Transverse colon (tissue), 4 donors: ENCODE results near the gene CAPN5. TPM values are rescaled to one million over a fixed set of nuclear protein-coding genes. Genes with fewer than 3 reads are reported as not detected.

ENCODE experiments used
- DNase-seq: peaks from one replicate; pipeline ENCODE4 v3.0.0-alpha.2; 2019
- H3K27ac ChIP-seq, 4 donors: fragments of 200-600 bp; sonication (generic); 2 replicates each; pipeline ENCODE4 v1.5.1; 2016 to 2018; ENCODE audit warnings: inconsistent platforms in 4 of 4
- H3K27me3 ChIP-seq: fragments of 200-600 bp; sonication (generic); 2 replicates; pipeline ENCODE4 v1.5.1; 2017; ENCODE audit warnings: inconsistent platforms
- H3K36me3 ChIP-seq, 4 donors: fragments of 200-600 bp; sonication (generic); 2 replicates each; pipeline ENCODE4 v1.5.1; 2017 to 2019; ENCODE audit warnings: inconsistent platforms in 4 of 4
- H3K4me1 ChIP-seq, 4 donors: fragments of 200-600 bp; sonication (generic); 2 replicates each; pipeline ENCODE4 v1.5.1; 2017 to 2020; ENCODE audit warnings: inconsistent platforms in 4 of 4
- H3K4me3 ChIP-seq, 4 donors: fragments of 200-600 bp; sonication (generic); 1 replicate in 1 of 4; 2 replicates in 3 of 4; pipeline versions ENCODE4 v1.5.1 to v1.6.1; 2017 to 2019; ENCODE audit warnings: inconsistent platforms in 4 of 4
- H3K9me3 ChIP-seq, 2 donors: fragments of 200-600 bp; sonication (generic); 2 replicates each; pipeline ENCODE4 v1.5.1; 2017 to 2019; ENCODE audit warnings: inconsistent platforms in 2 of 2
- EP300 ChIP-seq: sonication (generic); formaldehyde crosslinking; IDR thresholded peaks from one replicate; pipeline ENCODE4 v1.6.1; 2017; ENCODE audit warnings: antibody characterized with exemption, low read depth
- POLR2A ChIP-seq: fragments of 450-650 bp; IDR thresholded peaks from one replicate; pipeline ENCODE4 v1.6.1; 2016; ENCODE audit warnings: antibody characterized with exemption, mild to moderate bottlenecking, moderate library complexity
- POLR2AphosphoS5 ChIP-seq, 3 donors: sonication (generic); formaldehyde crosslinking; IDR thresholded peaks; one replicate each; pipeline ENCODE4 v1.6.1; 2016; ENCODE audit warnings: antibody characterized with exemption in 3 of 3
- WGBS, 2 donors: methylation state at CpG; one replicate each; pipeline ENCODE4 v1.1.5; 2018; ENCODE audit warnings: low coverage in 1 of 2; 5-methylcytosine and 5-hydroxymethylcytosine counted together
- in situ Hi-C, 4 donors: fragments of 200-750 bp; cut with MboI; loops; one replicate each; pipeline versions ENCODE4 v1.15.0 to v1.15.1; 2017; ENCODE audit warnings: low sequenced_read_pairs in 3 of 4, low pct_ligation_motif_present in 1 of 4, low pct_unique_long_range_greater_than_20kb in 1 of 4
- intact Hi-C: fragments of 100-400 bp; cut with DNase I; formaldehyde crosslinking; loops from one replicate; pipeline ENCODE4 v1.15.1; 2023; ENCODE audit warnings: low total_unique reads
- total RNA-seq, 4 donors: library from RNA; depleted of rRNA; stranded (reverse); fragments of >200 nt; gene quantifications; one replicate each; pipeline ENCODE4 v1.1.0, GENCODE V29; 2016
- TF ChIP-seq, protein P1 (sequence below), 5 experiments: fragments of 200-600 bp in 3 of 5; fragments of 450-650 bp in 2 of 5; sonication (generic) in 3 of 5; IDR thresholded peaks; 1 replicate in 2 of 5; 2 replicates in 3 of 5; pipeline ENCODE4 v1.5.1; 2016 to 2017; ENCODE audit warnings: antibody characterized with exemption in 5 of 5, inconsistent platforms in 3 of 5, mild to moderate bottlenecking in 2 of 5, moderate library complexity in 1 of 5

Gene CAPN5
- total RNA-seq, 4 donors from 2014 or later, result 210 to 290 (median 214) TPM

- peaks cover 0 to 4% (median 0%) of the 10 kb centered on the region in 4 donors for H3K4me1 ChIP-seq
- H3K9me3 ChIP-seq, result no peaks in the 10 kb centered on the region
- H3K27ac ChIP-seq, result no peak overlapping the region
- TF ChIP-seq EP300, result no peak
- TF ChIP-seq POLR2AphosphoS5 (IDR thresholded peaks at IDR 0.05), result no peak
- TF ChIP-seq, protein P1, sequence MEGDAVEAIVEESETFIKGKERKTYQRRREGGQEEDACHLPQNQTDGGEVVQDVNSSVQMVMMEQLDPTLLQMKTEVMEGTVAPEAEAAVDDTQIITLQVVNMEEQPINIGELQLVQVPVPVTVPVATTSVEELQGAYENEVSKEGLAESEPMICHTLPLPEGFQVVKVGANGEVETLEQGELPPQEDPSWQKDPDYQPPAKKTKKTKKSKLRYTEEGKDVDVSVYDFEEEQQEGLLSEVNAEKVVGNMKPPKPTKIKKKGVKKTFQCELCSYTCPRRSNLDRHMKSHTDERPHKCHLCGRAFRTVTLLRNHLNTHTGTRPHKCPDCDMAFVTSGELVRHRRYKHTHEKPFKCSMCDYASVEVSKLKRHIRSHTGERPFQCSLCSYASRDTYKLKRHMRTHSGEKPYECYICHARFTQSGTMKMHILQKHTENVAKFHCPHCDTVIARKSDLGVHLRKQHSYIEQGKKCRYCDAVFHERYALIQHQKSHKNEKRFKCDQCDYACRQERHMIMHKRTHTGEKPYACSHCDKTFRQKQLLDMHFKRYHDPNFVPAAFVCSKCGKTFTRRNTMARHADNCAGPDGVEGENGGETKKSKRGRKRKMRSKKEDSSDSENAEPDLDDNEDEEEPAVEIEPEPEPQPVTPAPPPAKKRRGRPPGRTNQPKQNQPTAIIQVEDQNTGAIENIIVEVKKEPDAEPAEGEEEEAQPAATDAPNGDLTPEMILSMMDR (IDR thresholded peaks at IDR 0.05), result no peak
- TF ChIP-seq POLR2A, result no peak
- in situ Hi-C loops, result no loop called here
- H3K4me3 ChIP-seq, result no peak overlapping the region
- intact Hi-C loops, result no loop called here
- H3K27me3 ChIP-seq, result no peaks in the 10 kb centered on the region
- DNase-seq, result no peak
- peaks cover 0 to 29% (median 8%) of the 10 kb centered on the region in 4 donors for H3K36me3 ChIP-seq
- WGBS, 2 donors, result 80 to 81% methylated on average over 2 to 7 of the region's 7 CpGs
These were observed 50.7 kb downstream of the CAPN5 start for GRCh38 chr11:77117492-77117891.

GRCh38 chr11:77118086-77118485 lies 51.3 kb downstream of the CAPN5 start:
- Histone ChIP-seq H3K4me1 (peaks cover 0 to 2% (median 0%) of the 10 kb centered on the region in 4 donors), H3K27me3 (no peaks in the 10 kb centered on the region), H3K27ac (no peak overlapping the region), H3K36me3 (peaks cover 0 to 35% (median 8%) of the 10 kb centered on the region in 4 donors), H3K9me3 (no peaks in the 10 kb centered on the region), H3K4me3 (no peak overlapping the region)
- WGBS, 2 donors, result 92% methylated on average over 17 of the region's 17 CpGs; no CpG with 5 or more reads in 1 of the 2 donors
- TF ChIP-seq POLR2A (no peak), EP300 (no peak), POLR2AphosphoS5 (IDR thresholded peaks at IDR 0.05) (no peak)
- TF ChIP-seq, protein P1 (IDR thresholded peaks at IDR 0.05), result no peak
- DNase-seq, result no peak
- in situ Hi-C loops, result no loop called here
- intact Hi-C loops, result no loop called here

DNA sequence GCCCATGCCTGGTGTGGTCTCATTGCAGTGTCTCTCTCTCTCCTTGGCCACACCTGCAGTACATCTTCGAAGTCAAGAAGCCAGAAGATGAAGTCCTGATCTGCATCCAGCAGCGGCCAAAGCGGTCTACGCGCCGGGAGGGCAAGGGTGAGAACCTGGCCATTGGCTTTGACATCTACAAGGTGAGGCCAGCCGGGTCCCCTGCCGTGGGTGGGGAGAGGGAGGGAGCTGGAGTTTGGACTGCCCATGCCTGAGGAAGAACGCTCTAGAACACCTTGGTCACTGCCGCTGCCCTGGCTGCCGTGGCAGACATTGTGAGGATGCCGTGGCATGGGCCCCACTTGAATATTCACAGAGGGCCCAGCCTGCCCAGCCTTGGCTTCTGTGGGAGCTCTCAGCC lies 52.2 kb downstream of the CAPN5 start:
- DNase-seq, result no peak
- intact Hi-C loops, result no loop called here
- H3K36me3 ChIP-seq, result peaks cover 0 to 33% (median 8%) of the 10 kb centered on the region in 4 donors
- 83 to 100% methylated on average over 1 to 12 of the region's 12 CpGs for WGBS, 2 donors
- no peaks in the 10 kb centered on the region for H3K9me3 ChIP-seq
- no peaks in the 10 kb centered on the region for H3K27me3 ChIP-seq
- TF ChIP-seq POLR2A, result no peak
- TF ChIP-seq, protein P1 (IDR thresholded peaks at IDR 0.05), result no peak
- H3K27ac ChIP-seq, result no peak overlapping the region
- no peak overlapping the region for H3K4me3 ChIP-seq
- in situ Hi-C loops, result no loop called here
- H3K4me1 ChIP-seq, result no peaks in the 10 kb centered on the region

GRCh38 chr11:77119531-77119936 lies 52.8 kb downstream of the CAPN5 start:
- DNase-seq, result no peak
- TF ChIP-seq, protein P1 (IDR thresholded peaks at IDR 0.05), result no peak
- TF ChIP-seq EP300, result no peak
- no peak for TF ChIP-seq POLR2A
- TF ChIP-seq POLR2AphosphoS5 (IDR thresholded peaks at IDR 0.05), result no peak
- intact Hi-C loops, result no loop called here

More at GRCh38 chr11:77119531-77119936, 52.8 kb downstream of the CAPN5 start:
- peaks cover 0 to 28% (median 6%) of the 10 kb centered on the region in 4 donors for H3K36me3 ChIP-seq
- H3K4me1 ChIP-seq, result no peaks in the 10 kb centered on the region
- WGBS, 2 donors, result 92% methylated on average over 9 of the region's 9 CpGs; no CpG with 5 or more reads in 1 of the 2 donors
- no peak overlapping the region for H3K27ac ChIP-seq
- no peaks in the 10 kb centered on the region for H3K9me3 ChIP-seq
- no peak overlapping the region for H3K4me3 ChIP-seq
- in situ Hi-C loops, result no loop called here
- no peaks in the 10 kb centered on the region for H3K27me3 ChIP-seq
